DMS79 (cell line): ENCODE results near the gene AKAP9.
"Not testable (repeated sequence)": the region's sequence is repeated elsewhere in the genome, so short reads cannot be mapped to it uniquely, and the experiment has no call there.

Experiments
- DNase-seq: peaks from one replicate; lab custom pipeline; 2025; lab: John Stamatoyannopoulos, UW

AKAP9 gene

DNA sequence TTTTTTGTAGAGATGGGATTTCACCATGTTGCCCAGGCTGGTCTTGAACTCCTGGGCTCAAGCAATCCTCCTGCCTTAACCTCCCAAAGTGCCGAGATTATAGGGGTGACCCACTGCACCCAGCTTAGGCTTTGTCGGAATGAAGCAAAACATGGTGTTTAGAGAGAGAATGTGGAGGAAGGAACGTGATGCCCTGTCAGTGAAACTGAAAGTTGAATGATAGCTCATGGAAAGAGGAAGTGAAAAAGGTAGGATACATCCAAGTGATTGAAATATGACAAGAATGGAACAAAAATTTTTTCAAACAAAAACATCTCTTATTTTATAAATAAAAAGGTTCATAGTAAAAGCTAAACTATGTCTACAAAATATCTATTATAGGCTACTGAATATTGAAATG, 5.9 kb downstream of the AKAP9 start:
- no peak for DNase-seq

DNA sequence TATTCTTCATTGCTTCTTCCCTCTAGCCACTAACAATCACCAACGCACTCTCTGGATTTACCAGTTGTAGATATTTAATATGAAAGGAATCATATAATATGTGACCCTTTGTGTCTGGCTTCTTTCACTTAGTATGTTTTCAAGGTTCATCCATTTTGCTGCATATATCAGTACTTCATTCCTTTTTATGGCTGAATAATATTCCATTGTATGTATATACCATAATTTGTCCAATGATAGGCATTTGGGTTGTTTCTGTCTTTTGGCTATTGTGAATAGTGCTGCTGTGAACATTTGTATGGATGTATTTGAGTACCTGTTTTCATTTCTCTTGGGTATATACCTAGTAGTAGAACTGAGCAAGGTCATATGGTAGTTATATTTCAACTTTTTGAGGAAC, 7.3 kb downstream of the AKAP9 start:
- DNase-seq: no peak

DNA sequence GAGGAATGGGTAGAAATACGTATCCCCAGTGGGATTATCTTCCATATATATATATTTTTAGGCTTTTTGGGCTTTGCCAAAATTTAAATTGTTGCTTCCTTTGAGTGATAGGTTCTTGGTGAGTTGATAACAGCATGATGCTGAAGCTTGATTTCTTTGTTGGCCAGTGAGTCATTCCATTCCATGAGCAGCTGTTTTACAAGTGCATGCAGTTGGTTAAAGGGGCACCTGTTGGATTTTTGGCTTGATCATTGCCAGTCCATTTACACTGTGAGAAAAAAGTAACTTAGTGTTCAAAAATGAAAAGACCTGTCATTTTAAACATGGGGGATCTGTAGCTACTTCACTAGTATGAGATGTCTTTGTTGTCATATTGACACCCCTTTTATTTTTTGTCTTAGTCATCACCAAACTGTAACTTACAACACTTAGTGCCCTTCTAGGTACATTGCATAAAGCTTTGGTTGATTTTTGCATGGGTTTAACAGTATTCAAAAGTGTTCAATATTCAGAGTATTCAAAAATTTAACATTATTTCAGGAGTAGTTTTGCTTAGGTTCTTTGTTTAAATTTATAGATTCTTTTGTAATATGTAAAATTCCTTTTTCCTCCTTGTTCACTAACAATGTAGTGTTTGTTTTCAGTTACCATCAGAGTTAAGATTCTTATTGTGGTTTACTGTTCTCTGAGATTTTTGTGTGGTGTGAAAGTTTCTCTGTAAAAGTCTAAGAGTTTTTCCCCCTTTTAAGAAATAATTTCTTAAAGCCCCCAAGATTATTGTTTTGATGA, 8.8 kb downstream of the AKAP9 start:
- DNase-seq: no peak

DNA sequence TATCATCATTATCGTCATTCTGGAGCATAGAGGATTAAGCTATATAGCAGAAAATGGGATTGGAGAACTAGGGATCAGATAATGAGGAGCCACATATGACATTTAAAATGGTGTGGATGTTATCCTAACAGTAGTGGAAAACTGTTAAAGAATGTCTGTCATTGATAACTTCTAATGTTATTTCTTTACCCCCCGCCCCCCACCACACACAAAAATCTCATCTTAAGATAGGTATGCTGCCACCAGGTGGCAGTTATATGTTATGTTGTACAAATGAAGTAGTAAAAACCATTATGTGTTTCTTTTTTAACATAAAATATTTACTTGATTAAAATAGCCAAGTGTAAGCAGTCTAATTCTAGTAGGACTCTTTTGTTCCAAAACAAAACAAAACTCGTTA, 13.0 kb downstream of the AKAP9 start:
- no peak for DNase-seq

DNA sequence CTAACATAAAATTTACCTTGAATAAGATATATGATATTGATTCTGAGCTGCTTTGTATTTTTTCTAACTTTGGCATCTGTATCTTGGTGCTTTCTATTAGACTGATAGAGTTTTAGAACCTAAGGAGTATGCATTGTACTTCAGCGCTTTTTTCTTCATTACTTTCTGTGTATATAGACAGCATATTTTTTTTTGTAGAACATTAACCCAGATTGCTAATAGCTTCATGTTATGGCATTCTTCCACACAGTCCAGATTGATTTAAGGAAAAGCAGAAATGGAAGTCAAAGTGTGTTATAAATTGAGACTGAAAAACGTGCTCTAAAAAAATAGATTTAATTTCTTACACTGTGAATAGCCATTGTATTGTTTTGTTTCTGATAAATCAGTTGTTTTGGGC, 15.8 kb downstream of the AKAP9 start:
- DNase-seq: not testable (repeated sequence)

DNA sequence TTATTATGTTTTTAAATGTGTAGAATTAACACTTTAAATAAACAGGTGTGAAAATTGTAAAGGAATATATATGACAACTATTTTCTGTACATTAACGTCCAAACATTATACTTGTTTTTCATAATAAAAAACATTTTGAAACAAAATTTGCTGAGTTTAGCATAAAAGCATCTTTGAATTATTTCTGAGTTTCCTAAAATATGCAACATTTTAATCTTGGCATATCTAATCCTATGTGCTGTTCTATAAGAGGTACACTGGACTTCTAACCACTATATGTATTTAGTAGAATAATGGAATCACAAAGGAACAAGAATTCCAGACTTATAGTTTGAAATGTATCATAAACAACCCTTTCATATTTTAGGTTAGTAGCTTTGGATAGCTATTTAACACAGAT, 16.6 kb downstream of the AKAP9 start:
- no peak for DNase-seq

DNA sequence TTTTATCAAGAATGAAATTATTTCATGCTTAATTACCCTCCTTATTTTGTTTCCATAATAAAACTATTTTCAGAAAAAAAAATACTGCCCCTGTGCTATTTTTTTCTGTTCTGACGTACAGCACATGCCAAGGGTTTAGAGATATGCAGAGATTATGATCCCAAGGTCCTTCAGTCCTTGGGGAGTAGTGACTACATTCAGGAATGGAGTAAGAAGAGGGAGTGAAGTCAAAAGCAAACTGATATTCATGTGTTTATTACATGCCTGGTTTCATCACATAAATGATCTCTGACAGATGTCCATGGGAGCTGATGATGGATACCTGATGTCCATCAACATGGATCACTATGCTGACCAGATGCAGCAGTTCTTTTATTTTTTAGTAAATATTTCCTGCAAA, 17.2 kb downstream of the AKAP9 start:
- DNase-seq: no peak

DNA sequence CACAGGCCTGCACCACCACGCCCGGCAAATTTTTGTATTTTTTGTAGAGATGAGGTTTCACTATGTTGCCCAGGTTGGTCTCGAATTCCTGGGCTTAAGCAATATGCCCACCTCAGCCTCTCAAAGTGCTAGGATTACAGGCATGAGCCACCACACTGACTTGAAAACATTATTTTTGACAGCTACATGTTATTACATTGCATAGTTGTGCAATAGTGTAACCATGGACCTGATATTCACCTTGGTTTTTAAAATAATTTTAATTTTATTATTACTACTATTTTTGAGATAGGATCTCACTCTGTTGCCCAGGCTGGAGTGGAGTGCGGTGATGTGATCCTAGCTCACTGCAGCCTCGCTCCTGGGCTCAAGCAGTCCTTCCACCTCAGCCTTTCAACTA, 18.4 kb downstream of the AKAP9 start:
- DNase-seq: no peak

DNA sequence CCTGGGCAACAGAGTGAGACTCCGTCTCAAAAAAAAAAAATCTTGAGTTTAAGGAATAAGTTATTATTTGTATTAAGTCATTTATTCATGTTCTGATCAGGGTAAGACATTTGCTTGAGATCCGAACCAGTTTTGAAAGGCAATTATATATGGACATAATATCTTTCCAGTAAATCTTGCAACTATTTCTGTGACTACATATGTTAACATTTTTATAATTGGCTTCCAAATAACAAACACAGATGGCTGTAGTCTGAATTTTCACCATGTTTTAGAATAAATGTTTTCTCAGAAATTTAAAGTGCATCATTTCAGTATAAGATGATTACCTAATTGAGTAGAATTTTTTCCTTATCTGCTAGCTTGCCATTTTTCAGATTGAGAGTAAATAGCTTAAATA, 21.2 kb downstream of the AKAP9 start:
- no peak for DNase-seq

DNA sequence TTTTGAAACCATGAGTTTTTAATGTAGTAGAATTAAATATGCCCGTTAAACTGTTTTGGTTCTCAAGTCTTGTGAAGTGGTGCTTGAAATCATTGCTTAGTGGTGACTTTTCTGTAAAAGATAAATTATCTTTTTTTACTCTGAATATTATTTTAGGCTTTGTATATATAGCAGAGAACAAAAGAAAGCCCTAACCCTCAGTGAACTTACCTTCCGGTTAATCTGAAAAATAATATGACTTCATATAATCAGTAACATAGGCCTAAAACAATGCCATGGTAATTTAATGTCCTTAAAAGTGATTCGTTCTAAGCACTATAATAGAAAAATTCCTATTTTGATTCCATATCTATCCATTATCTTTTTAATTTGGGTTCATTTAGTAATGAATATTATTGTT, 21.8 kb downstream of the AKAP9 start:
- DNase-seq: no peak

DNA sequence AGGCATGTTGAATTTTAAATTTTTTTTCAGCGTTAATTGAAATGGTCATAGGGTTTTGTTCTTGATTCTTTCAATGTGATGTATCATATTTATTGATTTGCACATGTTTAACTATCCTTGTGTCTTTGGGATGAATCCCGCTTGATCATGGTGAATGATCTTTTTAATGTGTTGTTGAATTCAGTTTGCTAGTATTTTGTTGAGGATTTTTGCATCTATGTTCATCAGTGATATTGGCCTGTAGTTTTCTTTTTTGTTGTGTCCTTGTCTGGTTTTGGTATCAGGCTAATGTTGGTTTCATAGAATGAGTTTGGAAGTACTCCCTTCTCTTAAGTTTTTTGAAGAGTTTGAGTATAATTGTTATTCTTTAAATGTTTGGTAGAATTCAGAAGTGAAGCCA, 26.9 kb downstream of the AKAP9 start:
- DNase-seq: not testable (repeated sequence)

DNA sequence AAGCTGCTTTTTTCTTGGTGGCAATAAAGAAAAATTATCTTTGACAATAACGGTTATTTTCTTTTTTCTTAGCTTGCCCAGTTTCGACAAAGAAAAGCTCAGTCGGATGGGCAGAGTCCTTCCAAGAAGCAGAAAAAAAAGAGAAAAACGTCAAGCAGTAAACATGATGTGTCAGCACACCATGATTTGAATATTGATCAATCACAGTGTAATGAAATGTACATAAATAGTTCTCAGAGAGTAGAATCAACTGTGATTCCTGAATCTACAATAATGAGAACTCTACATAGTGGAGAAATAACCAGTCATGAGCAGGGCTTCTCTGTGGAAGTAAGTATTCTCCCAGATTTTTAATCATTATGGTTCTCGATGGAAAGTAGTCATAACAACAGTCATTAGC, 33.0 kb downstream of the AKAP9 start:
- DNase-seq: no peak

DNA sequence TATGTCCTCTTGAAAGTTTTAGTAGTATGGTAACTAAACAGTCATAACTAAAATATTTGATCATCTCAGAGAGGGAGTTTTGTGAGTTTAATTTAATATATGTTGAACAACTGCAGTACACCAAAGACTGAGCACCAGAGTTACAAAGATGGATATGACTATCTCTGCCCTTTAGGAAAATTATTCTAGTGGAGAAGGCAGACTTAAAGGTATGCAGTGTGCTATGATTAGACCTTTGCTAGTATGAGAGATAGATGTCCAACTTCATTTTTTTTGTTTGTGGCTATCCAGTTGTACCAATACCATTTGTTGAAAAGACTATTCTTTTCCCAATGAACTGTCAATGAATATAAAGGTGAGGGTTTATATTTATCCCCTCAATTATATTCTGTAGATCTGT, 33.4 kb downstream of the AKAP9 start:
- no peak for DNase-seq

DNA sequence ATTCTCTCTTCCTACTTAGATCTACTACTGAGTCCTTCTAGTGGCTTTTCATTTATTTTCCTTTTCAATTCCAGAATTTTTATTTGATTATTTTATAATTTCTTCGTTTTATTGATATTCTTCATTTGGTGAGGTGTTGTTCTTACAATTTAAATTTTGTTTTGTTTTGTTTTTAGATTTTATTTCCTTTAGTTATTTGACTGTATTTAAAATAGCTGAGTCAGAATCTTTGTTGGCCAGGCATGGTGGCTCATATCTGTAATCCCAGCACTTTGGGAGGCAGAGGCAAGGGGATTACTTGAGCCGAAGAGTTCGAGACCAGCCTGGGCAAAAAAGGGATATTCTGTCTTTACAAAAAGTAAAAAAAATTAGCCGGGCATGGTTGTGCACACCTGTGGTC, 36.1 kb downstream of the AKAP9 start:
- no peak for DNase-seq

DNA sequence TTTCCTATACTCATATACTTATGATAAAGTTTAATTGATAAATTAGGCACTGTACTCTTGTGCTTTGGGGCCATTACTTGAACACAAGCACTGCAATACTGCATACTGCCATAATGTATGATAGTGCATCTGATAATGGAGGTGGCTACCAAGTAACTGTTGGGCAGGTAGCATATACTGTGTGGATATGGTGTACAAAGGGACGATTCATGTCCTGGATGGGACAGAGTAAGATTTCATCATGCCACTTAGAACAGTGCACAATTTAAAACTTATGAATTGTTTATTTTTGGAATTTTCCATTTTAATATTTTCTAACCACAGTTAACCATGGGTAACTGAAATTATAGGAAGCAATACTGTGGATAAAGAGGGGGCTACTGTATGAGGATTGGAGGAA, 38.9 kb downstream of the AKAP9 start:
- DNase-seq: no peak

DNA sequence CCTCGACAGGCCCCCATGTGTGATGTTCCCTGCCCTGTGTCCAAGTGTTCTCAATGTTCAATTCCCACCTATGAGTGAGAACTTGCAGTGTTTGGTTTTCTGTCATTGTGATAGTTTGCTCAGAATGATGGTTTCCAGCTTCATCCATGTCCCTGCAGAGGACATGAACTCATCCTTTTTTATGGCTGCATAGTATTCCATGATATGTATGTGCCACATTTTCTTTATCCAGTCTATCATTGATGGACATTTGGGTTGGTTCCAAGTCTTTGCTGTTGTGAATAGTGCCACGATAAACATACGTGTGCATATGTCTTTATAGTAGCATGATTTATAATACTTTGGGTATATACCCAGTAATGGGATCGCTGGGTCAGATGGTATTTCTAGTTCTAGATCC, 41.7 kb downstream of the AKAP9 start:
- not testable (repeated sequence) for DNase-seq

DNA sequence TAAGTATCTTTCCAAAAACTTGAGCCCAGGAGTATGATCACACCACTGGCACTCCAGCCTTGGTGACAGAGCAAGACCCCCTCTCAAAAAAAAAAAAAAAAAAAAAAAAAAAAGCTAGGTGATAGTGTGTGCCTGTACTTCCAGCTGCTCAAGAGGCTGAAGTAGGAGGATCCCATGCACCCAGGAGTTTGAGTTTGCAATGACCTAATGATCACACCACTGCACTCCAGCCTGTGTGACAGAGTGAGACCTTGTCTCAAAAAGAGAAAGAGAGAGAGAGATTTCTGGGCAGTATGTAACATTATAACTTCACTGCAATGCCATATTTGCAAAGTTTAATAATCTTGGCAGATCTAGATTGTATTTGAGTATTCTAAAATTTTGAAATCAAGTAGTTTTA, 47.6 kb downstream of the AKAP9 start:
- DNase-seq: no peak

DNA sequence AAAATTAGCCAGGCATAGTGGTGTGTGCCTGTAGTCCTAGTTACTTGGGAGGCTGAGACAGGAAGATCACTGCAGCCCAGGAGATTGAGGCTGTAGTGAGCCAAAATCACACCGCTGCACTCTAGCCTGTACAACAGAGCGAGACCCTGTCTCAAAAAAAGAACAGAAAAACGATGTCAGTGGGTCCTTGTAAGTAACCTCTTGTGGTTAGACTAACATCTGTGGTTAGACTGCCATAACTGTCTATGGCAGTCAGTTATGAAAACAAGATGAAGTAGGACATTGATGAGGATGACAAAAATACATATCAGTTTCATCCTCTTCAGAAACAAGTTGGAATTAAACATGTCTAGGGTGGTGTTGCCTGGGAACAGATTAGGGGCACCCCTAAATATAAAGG, 53.3 kb downstream of the AKAP9 start:
- DNase-seq: no peak

DNA sequence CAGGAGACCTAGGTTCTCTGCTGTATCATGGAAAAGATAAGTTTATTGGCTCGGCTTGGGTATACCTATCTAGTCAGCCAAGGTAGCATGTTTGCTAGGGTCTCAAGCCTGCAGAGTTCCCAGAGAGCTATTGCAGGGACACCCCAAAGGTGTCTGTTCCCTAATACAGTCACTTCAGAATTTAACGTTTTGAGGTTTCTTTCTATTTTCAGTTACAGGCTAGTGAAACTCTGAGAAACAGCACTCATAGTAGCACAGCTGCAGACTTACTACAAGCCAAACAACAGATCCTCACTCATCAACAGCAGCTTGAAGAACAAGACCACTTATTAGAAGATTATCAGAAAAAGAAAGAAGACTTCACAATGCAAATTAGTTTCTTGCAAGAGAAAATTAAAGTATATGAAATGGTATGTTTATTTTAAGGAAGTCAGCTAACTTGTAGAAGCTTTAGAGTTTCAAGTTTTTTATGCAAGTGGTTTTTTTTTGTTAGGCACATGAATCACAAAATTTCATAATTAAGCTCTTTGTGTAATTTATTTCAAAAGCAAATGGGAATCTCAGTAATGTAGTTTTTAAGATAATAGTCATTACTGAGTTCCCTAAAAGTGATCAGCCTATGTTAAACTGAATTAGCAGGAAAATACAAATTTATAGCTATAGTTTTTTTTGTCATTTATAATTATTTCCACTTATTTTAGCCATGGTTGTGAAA, 54.9 kb downstream of the AKAP9 start:
- DNase-seq: no peak

DNA sequence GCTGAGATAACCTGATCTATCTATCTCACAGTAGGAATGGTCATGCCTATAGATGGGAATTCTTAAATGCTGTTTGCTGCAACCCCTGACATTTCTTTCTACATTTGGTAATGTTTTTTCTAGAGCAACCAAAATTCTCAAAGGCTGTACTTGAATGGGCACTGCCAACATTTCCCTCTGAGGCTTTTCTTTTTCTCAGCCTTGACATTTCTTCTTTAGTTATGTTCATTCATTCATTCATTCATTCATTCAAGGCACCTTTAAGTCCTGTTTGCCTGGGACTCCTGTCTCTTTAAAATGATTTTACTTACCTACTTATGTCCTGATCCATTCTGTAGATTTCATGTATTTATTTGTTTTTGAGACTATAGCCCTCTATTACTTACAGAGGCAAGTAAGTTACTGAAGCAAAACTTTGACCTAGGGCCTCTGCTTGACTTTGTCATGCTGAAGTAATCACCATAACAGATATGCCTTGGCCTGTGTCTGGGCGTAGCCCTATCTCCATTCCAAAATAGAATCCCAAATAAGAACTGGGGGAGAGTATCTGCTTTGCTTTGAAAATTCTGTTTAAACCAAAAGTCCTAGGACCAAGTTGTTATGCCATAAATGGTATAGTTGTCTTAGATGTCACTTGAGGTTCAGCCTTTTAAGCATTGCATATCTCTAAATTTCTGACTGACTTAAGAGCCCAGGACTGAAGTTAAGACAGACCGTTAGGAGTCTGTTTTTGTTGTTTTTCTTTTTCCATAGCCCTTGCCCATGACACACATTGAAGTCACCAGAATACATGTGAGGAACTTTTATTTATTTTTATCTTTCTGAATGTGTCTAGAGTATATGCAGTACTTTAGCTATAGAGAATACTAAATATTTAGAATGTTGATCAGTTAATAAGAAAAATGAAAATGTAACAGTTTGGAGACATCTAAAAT, 59.2 kb downstream of the AKAP9 start:
- DNase-seq: no peak

DNA sequence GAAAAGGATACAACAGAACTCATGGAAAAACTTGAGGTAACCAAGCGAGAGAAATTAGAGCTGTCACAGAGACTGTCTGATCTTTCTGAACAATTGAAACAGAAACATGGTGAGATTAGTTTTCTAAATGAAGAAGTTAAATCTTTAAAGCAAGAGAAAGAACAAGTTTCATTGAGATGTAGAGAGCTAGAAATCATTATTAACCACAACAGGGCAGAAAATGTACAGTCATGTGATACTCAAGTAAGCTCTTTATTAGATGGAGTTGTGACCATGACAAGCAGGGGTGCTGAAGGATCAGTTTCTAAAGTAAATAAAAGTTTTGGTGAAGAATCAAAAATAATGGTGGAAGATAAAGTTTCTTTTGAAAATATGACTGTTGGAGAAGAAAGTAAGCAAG, 62.1 kb downstream of the AKAP9 start:
- no peak for DNase-seq

DNA sequence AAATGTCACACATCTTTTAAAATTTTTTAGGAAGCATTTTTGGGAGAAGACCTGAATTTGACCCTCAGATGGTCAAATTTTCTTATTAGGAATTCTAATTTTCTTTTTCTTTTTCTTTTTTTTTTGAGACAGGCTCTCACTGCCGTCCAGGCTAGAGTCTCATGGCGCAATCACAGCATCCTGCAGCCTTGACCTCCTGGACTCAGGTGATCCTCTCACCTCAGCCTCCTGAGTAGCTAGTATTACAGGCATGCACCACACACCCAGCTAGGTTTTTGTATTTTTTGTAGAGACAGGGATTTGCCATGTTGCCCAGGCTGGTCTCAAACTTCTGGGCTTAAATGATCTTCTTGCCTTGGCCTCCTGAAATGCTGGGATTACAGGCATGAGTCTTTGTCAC, 65.4 kb downstream of the AKAP9 start:
- no peak for DNase-seq

DNA sequence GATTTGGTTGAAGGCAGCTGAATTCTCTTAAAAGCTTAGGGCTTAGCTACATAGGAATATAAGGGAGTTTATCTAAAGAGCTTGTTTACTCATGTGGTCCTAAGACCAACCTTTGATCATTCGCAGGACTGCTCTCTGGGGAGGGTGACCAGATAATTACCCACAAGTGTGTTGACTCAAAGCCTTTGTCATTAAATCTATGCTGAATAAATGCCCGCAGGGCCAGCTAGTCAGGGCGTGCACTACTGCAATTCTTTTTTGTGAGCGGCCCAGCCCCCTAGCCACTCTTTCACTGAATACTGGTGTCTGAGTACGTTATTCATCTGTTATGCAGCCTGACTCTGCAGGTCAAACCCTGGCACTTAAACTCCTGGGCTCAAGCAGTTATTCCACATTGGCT, 69.6 kb downstream of the AKAP9 start:
- DNase-seq: no peak
